AG04449 (cell line): ENCODE results near the gene C1orf21.

Experiments used
- CTCF ChIA-PET: fragments of 350-600 bp; formaldehyde crosslinking; extraction: SDS; loops from one replicate; lab custom pipeline; 2021; ENCODE audit warnings: antibody characterized with exemption; lab: Yijun Ruan, JAX
- POLR2A ChIA-PET: fragments of 400-600, 350-600 bp; formaldehyde crosslinking; extraction: SDS; loops from one replicate; lab custom pipeline; 2020; ENCODE audit warnings: antibody characterized with exemption, inconsistent platforms; lab: Yijun Ruan, JAX
- DNase-seq: peaks from one replicate; pipeline ENCODE4 v3.0.0-alpha.2; 2010; ENCODE audit warnings: low read depth, low spot score
- H3K4me3 ChIP-seq: 2 replicates; pipeline ENCODE4 v1.5.1; 2011; ENCODE audit warnings: low read depth, mild to moderate bottlenecking, control low read depth, low read length
- CTCF ChIP-seq: IDR thresholded peaks from one replicate; pipeline ENCODE4 v1.5.1; 2011; ENCODE audit warnings: mild to moderate bottlenecking, moderate library complexity, low read length, control low read depth, inconsistent platforms; ENCODE audit not compliant: insufficient read depth; ENCODE audit errors: missing control alignments

C1orf21 gene

GRCh38 chr1:184366997-184367396, 19.8 kb upstream of the C1orf21 start:
- ChIA-PET CTCF (no interaction called here), POLR2A (no interaction called here)
- no peak for DNase-seq

GRCh38 chr1:184367427-184368038, 19.3 kb upstream of the C1orf21 start:
- POLR2A ChIA-PET: no interaction called here
- DNase-seq: no peak
- CTCF ChIA-PET: no interaction called here

More at GRCh38 chr1:184366997-184367396, 19.8 kb upstream of the C1orf21 start:
- H3K4me3 ChIP-seq: no peak overlapping the region
- TF ChIP-seq CTCF: no peak

DNA sequence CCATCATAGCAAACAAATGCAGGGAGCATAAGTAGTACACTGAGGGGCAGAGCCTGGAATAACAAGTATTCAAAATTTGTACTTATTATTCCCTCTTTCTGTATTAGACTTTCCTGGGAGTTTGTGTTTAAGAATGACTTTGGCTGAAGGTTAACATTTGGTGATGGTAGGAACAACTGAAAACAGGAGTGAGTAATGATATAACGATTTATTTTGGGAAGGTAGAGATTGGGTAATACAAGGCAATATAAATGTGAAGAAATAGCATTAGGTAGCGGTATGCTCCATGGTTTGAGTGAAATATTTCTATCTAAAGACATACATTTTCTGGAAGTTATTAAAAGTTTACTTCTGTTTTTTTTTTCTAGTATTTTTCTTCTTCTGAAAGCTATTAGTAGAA, 18.5 kb upstream of the C1orf21 start:
- ChIA-PET CTCF (no interaction called here), POLR2A (no interaction called here)
- no peak for TF ChIP-seq CTCF
- H3K4me3 ChIP-seq: no peak overlapping the region
- DNase-seq: no peak

More at GRCh38 chr1:184367427-184368038, 19.3 kb upstream of the C1orf21 start:
- no peak overlapping the region for H3K4me3 ChIP-seq
- no peak for TF ChIP-seq CTCF

DNA sequence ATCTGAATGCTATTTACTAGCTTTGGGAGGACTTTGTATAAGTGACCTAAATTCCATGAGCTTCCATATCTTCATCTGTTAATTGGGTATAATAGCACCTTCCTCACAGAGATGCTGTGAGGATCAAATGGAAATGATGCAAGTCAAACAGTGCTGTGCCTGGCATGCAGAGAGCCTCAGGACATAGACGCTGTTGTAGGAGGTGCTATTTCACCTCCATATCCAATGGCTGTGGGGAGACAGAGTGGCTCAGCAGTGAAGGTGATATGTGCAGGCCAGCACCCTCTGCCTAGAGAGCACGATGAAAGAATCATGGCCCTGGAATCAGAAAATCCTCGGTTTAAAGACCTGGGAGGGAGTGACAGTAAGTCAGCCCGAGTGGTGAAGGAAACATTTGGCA, 16.0 kb upstream of the C1orf21 start:
- CTCF ChIA-PET: interaction anchor here (0.6 kb wide), 1 partner anchor 148 kb away, joined by 3 read pairs; no protein-coding TSS in a partner anchor
- no peak for TF ChIP-seq CTCF
- no peak overlapping the region for H3K4me3 ChIP-seq
- POLR2A ChIA-PET: no interaction called here
- no peak for DNase-seq

GRCh38 chr1:184373155-184373554, 13.7 kb upstream of the C1orf21 start:
- ChIA-PET CTCF (no interaction called here), POLR2A (no interaction called here)
- H3K4me3 ChIP-seq: no peak overlapping the region
- no peak for DNase-seq
- TF ChIP-seq CTCF: no peak

GRCh38 chr1:184376369-184376768, 10.5 kb upstream of the C1orf21 start:
- CTCF ChIA-PET: interaction anchor here (1.5 kb wide), 1 partner anchor 10 kb away, joined by 4 read pairs; the partner anchor contains the start of gene C1orf21

More at GRCh38 chr1:184376369-184376768, 10.5 kb upstream of the C1orf21 start:
- no peak for TF ChIP-seq CTCF
- DNase-seq: no peak
- POLR2A ChIA-PET: no interaction called here
- H3K4me3 ChIP-seq: no peak overlapping the region
